Measurements from ENCODE around the gene PLPP7. TPM values are rescaled to one million over a fixed set of nuclear protein-coding genes. Genes with fewer than 3 reads are reported as not detected.

PLPP7 gene
- total RNA-seq, 1 experiment from 2014 or later, result not detected

DNA sequence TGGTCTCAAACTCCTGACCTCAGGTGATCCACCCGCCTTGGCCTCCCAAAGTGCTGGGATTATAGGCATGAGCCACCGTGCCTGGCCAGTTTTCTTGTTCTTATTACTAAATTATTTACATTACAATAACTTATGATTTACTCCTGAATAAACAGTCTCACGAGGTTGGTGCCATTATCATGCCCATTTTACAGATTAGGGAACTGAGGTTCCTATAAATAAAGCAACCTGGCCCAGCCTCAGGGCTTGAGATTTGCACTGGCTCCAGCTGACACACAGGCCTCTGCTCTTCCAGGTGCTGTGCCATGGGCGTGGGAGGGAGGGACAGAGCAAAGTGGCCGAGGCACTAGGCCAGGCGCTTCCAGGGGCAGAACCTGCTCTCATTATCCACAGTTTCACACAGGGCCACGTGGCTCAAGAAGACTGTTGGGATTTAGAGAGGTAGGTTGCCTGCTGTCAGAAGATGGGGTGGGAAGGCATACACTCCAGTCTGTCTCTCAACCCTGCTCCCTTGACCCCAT lies 2.3 kb downstream of the PLPP7 start:
- ChIA-PET POLR2A (ENCODE audit: unreplicated experiment) (interaction anchor here (0.6 kb wide), 1 partner anchor 266 kb away, joined by 5 read pairs; no protein-coding TSS in a partner anchor), CTCF (interaction anchor here (0.7 to 0.9 kb wide), 2 partner anchors 12 to 35 kb away, joined by 3 to 15 read pairs; no protein-coding TSS in a partner anchor)
- Histone ChIP-seq H3K4me3 (no peak overlapping the region), H3K27me3 (ENCODE audit: insufficient read depth, low read depth) (no peaks in the 10 kb centered on the region), H3K9me3 (ENCODE audit: insufficient read depth, low read depth) (no peaks in the 10 kb centered on the region), H3K79me2 (ENCODE audit: low read depth) (no peaks in the 10 kb centered on the region), H3K36me3 (ENCODE audit: low read depth) (no peaks in the 10 kb centered on the region), H3K9me2 (ENCODE audit: insufficient read depth) (no peaks in the 10 kb centered on the region), H3K4me2 (no peak overlapping the region), H3F3A (ENCODE audit: insufficient read depth, low read depth) (no peaks in the 10 kb centered on the region), H2AFZ (no peak overlapping the region), H4K20me1 (ENCODE audit: insufficient read depth) (no peaks in the 10 kb centered on the region), H3K4me1 (replicated peaks; ENCODE audit: insufficient read depth) (no peaks in the 10 kb centered on the region), H3K27ac (no peak overlapping the region)
- BruUV-seq (replicated peaks), result no TSS peak
- DNase-seq, result no peak
- TF ChIP-seq EZH2 (IDR thresholded peaks at IDR 0.05; ENCODE audit: low read depth) (no peak), CTCF (conservative IDR thresholded peaks at IDR 0.05) (no peak)
- intact Hi-C loops (cut with micrococcal nuclease; ENCODE audit: unreplicated experiment), result no loop called here

- ChIA-PET POLR2A (ENCODE audit: unreplicated experiment) (no interaction called here), CTCF (interaction anchor here (0.9 kb wide), 1 partner anchor 36 kb away, joined by 15 read pairs; no protein-coding TSS in a partner anchor)
- no peak for DNase-seq
- intact Hi-C loops (cut with micrococcal nuclease; ENCODE audit: unreplicated experiment), result no loop called here
- Histone ChIP-seq H3F3A (ENCODE audit: insufficient read depth, low read depth) (no peaks in the 10 kb centered on the region), H3K9me3 (ENCODE audit: insufficient read depth, low read depth) (no peaks in the 10 kb centered on the region), H3K4me2 (no peak overlapping the region), H3K4me1 (replicated peaks; ENCODE audit: insufficient read depth) (no peaks in the 10 kb centered on the region), H3K27me3 (ENCODE audit: insufficient read depth, low read depth) (no peaks in the 10 kb centered on the region), H3K9me2 (ENCODE audit: insufficient read depth) (no peaks in the 10 kb centered on the region), H3K36me3 (ENCODE audit: low read depth) (no peaks in the 10 kb centered on the region), H2AFZ (no peak overlapping the region), H3K4me3 (no peak overlapping the region), H3K79me2 (ENCODE audit: low read depth) (no peaks in the 10 kb centered on the region), H3K27ac (no peak overlapping the region), H4K20me1 (ENCODE audit: insufficient read depth) (no peaks in the 10 kb centered on the region)
- no TSS peak for BruUV-seq (replicated peaks)
- TF ChIP-seq CTCF (conservative IDR thresholded peaks at IDR 0.05) (no peak), EZH2 (IDR thresholded peaks at IDR 0.05; ENCODE audit: low read depth) (no peak)
Measured at GRCh38 chr9:131292937-131293336, 3.4 kb downstream of the PLPP7 start.

GRCh38 chr9:131296460-131296859 lies 6.9 kb downstream of the PLPP7 start:
- H3K27ac ChIP-seq, result no peak overlapping the region
- no peaks in the 10 kb centered on the region for H3F3A ChIP-seq (ENCODE audit: insufficient read depth, low read depth)
- H3K9me2 ChIP-seq (ENCODE audit: insufficient read depth), result no peaks in the 10 kb centered on the region
- no peak overlapping the region for H2AFZ ChIP-seq
- H3K4me2 ChIP-seq, result no peak overlapping the region
- CTCF ChIA-PET, result no interaction called here
- intact Hi-C loops (cut with micrococcal nuclease; ENCODE audit: unreplicated experiment), result no loop called here
- BruUV-seq (replicated peaks), result no TSS peak
- H3K36me3 ChIP-seq (ENCODE audit: low read depth), result no peaks in the 10 kb centered on the region
- TF ChIP-seq EZH2 (IDR thresholded peaks at IDR 0.05; ENCODE audit: low read depth) (no peak), CTCF (conservative IDR thresholded peaks at IDR 0.05) (no peak)
- no peak for DNase-seq
- H3K4me1 ChIP-seq (replicated peaks; ENCODE audit: insufficient read depth), result no peaks in the 10 kb centered on the region
- no peaks in the 10 kb centered on the region for H3K79me2 ChIP-seq (ENCODE audit: low read depth)
- H4K20me1 ChIP-seq (ENCODE audit: insufficient read depth), result no peaks in the 10 kb centered on the region
- no peaks in the 10 kb centered on the region for H3K27me3 ChIP-seq (ENCODE audit: insufficient read depth, low read depth)
- no peak overlapping the region for H3K4me3 ChIP-seq
- POLR2A ChIA-PET (ENCODE audit: unreplicated experiment), result no interaction called here
- H3K9me3 ChIP-seq (ENCODE audit: insufficient read depth, low read depth), result no peaks in the 10 kb centered on the region
